Posterior cingulate gyrus (tissue), 11 donors: Measurements from ENCODE around the gene SPATA21.
"Not testable (repeated sequence)": the region's sequence is repeated elsewhere in the genome, so short reads cannot be mapped to it uniquely, and the experiment has no call there.

Source experiments
- DNase-seq, 10 donors: peaks; one replicate each; pipeline versions ENCODE4 v3.0.0 to v3.0.0-alpha.2; 2020 to 2021; ENCODE audit warnings: mixed read lengths in 3 of 10
- intact Hi-C: fragments of 100-400 bp; cut with DNase I; formaldehyde crosslinking; loops from one replicate; pipeline ENCODE4 v1.15.1; 2023

SPATA21 gene

GRCh38 chr1:16436946-16437474 is at the start of gene SPATA21:
SPATA21 (minus strand) TSS chr1:16437424; CDS start chr1:16431371, 6,053 bp downstream.
- intact Hi-C loops, result loop anchor here (5.0 kb wide), 1 partner anchor 360 kb away; no protein-coding TSS in a partner anchor
- no peak for DNase-seq

- intact Hi-C loops, result not testable (repeated sequence)
Observed at GRCh38 chr1:16487011-16487410, 49.8 kb upstream of the SPATA21 start.

GRCh38 chr1:16486316-16486715 is 49.1 kb upstream of the SPATA21 start:
- intact Hi-C loops, result not testable (repeated sequence)

More at GRCh38 chr1:16487011-16487410, 49.8 kb upstream of the SPATA21 start:
- DNase-seq, result not testable (repeated sequence)

GRCh38 chr1:16484931-16485330 is 47.7 kb upstream of the SPATA21 start:
- peak in 1 of 10 donors; percentile 69 for DNase-seq
- intact Hi-C loops, result no loop called here

More at GRCh38 chr1:16486316-16486715, 49.1 kb upstream of the SPATA21 start:
- DNase-seq, result not testable (repeated sequence)

- intact Hi-C loops, result no loop called here
Observed at GRCh38 chr1:16484501-16484835, 47.2 kb upstream of the SPATA21 start.

GRCh38 chr1:16483639-16484500 is 46.6 kb upstream of the SPATA21 start:
- peak in 1 of 10 donors; percentile 63 for DNase-seq

More at GRCh38 chr1:16484501-16484835, 47.2 kb upstream of the SPATA21 start:
- peak in 1 of 10 donors; percentile 21 for DNase-seq

GRCh38 chr1:16483146-16483545 is 45.9 kb upstream of the SPATA21 start:
- intact Hi-C loops, DNase-seq: not testable (repeated sequence)

More at GRCh38 chr1:16483639-16484500, 46.6 kb upstream of the SPATA21 start:
- intact Hi-C loops, result not testable (repeated sequence)

GRCh38 chr1:16478091-16478490 is 40.9 kb upstream of the SPATA21 start:
- peak in 2 of 10 donors; percentile 15 to 55 for DNase-seq

GRCh38 chr1:16475771-16476770 is 38.8 kb upstream of the SPATA21 start:
- intact Hi-C loops, result not testable (repeated sequence)
- peak in 2 of 10 donors; percentile 24 to 70 for DNase-seq

More at GRCh38 chr1:16478091-16478490, 40.9 kb upstream of the SPATA21 start:
- intact Hi-C loops, result no loop called here

- intact Hi-C loops, result not testable (repeated sequence)
- DNase-seq, result peak in 2 of 10 donors; percentile 13 to 24
Observed at GRCh38 chr1:16474891-16475290, 37.7 kb upstream of the SPATA21 start.

- intact Hi-C loops, result no loop called here
- DNase-seq, result peak in 2 of 10 donors; percentile 37 to 85
Observed at GRCh38 chr1:16474166-16474800, 37.1 kb upstream of the SPATA21 start.

GRCh38 chr1:16468558-16468957 is 31.3 kb upstream of the SPATA21 start:
- intact Hi-C loops, result no loop called here
- DNase-seq, result no peak

- no peak for DNase-seq
Observed at GRCh38 chr1:16464917-16465625, 27.8 kb upstream of the SPATA21 start.

GRCh38 chr1:16462773-16463330 is 25.6 kb upstream of the SPATA21 start:
- intact Hi-C loops, result no loop called here
- DNase-seq, result no peak

More at GRCh38 chr1:16464917-16465625, 27.8 kb upstream of the SPATA21 start:
- intact Hi-C loops, result no loop called here

GRCh38 chr1:16461681-16462080 is 24.5 kb upstream of the SPATA21 start:
- intact Hi-C loops, result no loop called here
- DNase-seq, result no peak

GRCh38 chr1:16459352-16459925 is 22.2 kb upstream of the SPATA21 start:
- peak in 7 of 10 donors; percentile 21 to 89 (median 45) for DNase-seq

GRCh38 chr1:16458831-16459230 is 21.6 kb upstream of the SPATA21 start:
- intact Hi-C loops, result no loop called here
- DNase-seq, result peak in 1 of 10 donors; percentile 17

More at GRCh38 chr1:16459352-16459925, 22.2 kb upstream of the SPATA21 start:
- intact Hi-C loops, result no loop called here

- intact Hi-C loops, result not testable (repeated sequence)
- peak in 1 of 10 donors; percentile 61 for DNase-seq
Observed at GRCh38 chr1:16456151-16456550, 18.9 kb upstream of the SPATA21 start.
